Esophagus squamous epithelium (tissue), 4 donors: ENCODE data around the gene PSTPIP2.

Experiments used
- CTCF ChIP-seq, 6 experiments: fragments of 450-650 bp in 4 of 6; fragments of 200-600 bp in 2 of 6; sonication (generic) in 2 of 6; IDR thresholded peaks; one replicate each; pipeline ENCODE4 v1.5.1; 2016 to 2019; ENCODE audit warnings: antibody characterized with exemption in 6 of 6, mild to moderate bottlenecking in 4 of 6, moderate library complexity in 4 of 6
- POLR2A ChIP-seq, 4 donors: fragments of 450-650 bp; IDR thresholded peaks; one replicate each; pipeline ENCODE4 v1.6.1; 2017; ENCODE audit warnings: antibody characterized with exemption in 4 of 4, mild to moderate bottlenecking in 4 of 4, moderate library complexity in 3 of 4

GRCh38 chr18:46028536-46028891, 43.5 kb downstream of the PSTPIP2 start:
- no peak for TF ChIP-seq POLR2A (IDR thresholded peaks at IDR 0.05)
- TF ChIP-seq CTCF (IDR thresholded peaks at IDR 0.05) = no peak
